ENCODE results near the gene KRT27. TPM values are rescaled to one million over a fixed set of nuclear protein-coding genes. Genes with fewer than 3 reads are reported as not detected.
A peak's percentile ranks its signal among the peaks of the same experiment; 100 is the strongest.

KRT27 gene
- total and polyA plus RNA-seq, 9 donors, result 0.14 to 0.18 TPM; not detected in 7

GRCh38 chr17:40793832-40794231 lies 11.5 kb upstream of the KRT27 start:
- 36% methylated on average over 8 of the region's 10 CpGs for WGBS (ENCODE audit: insufficient coverage)

GRCh38 chr17:40791787-40792436 lies 9.6 kb upstream of the KRT27 start:
- H3K27me3 ChIP-seq (ENCODE audit: control insufficient read depth, insufficient read depth, low read length), result peaks cover 9% of the 10 kb centered on the region
- no peaks in the 10 kb centered on the region for H3K36me3 ChIP-seq (ENCODE audit: control insufficient read depth, insufficient read depth, low read length)
- H3K4me1 ChIP-seq (ENCODE audit: control insufficient read depth, insufficient read depth, low read length), result peaks cover 5% of the 10 kb centered on the region
- H3K4me3 ChIP-seq (ENCODE audit: low read length), result no peak overlapping the region
- DNase-seq, result peak; percentile 88
- no peak overlapping the region for H3K27ac ChIP-seq (ENCODE audit: low read length)
- H3K9me3 ChIP-seq (replicated peaks; ENCODE audit: control insufficient read depth, low read depth, low read length), result no peaks in the 10 kb centered on the region
- no CpG with 5 or more reads among the region's 6 CpGs for WGBS (ENCODE audit: insufficient coverage)

More at GRCh38 chr17:40793832-40794231, 11.5 kb upstream of the KRT27 start:
- Histone ChIP-seq H3K4me3 (ENCODE audit: low read length) (no peak overlapping the region), H3K27ac (ENCODE audit: low read length) (no peak overlapping the region), H3K36me3 (ENCODE audit: control insufficient read depth, insufficient read depth, low read length) (no peaks in the 10 kb centered on the region), H3K27me3 (ENCODE audit: control insufficient read depth, insufficient read depth, low read length) (peaks cover 13% of the 10 kb centered on the region), H3K9me3 (replicated peaks; ENCODE audit: control insufficient read depth, low read depth, low read length) (no peaks in the 10 kb centered on the region), H3K4me1 (ENCODE audit: control insufficient read depth, insufficient read depth, low read length) (peaks cover 5% of the 10 kb centered on the region)
- no peak for DNase-seq

- peak; percentile 80 for DNase-seq
- H3K36me3 ChIP-seq (ENCODE audit: control insufficient read depth, insufficient read depth, low read length), result no peaks in the 10 kb centered on the region
Measured at GRCh38 chr17:40791111-40791510, 8.8 kb upstream of the KRT27 start.

GRCh38 chr17:40779181-40779909 lies 3.0 kb downstream of the KRT27 start:
- 18% methylated on average over 24 of the region's 37 CpGs for WGBS (ENCODE audit: insufficient coverage)
- Histone ChIP-seq H3K27ac (ENCODE audit: low read length) (no peak overlapping the region), H3K4me1 (ENCODE audit: control insufficient read depth, insufficient read depth, low read length) (no peaks in the 10 kb centered on the region), H3K4me3 (ENCODE audit: low read length) (no peak overlapping the region), H3K9me3 (replicated peaks; ENCODE audit: control insufficient read depth, low read depth, low read length) (no peaks in the 10 kb centered on the region), H3K36me3 (ENCODE audit: control insufficient read depth, insufficient read depth, low read length) (no peaks in the 10 kb centered on the region), H3K27me3 (ENCODE audit: control insufficient read depth, insufficient read depth, low read length) (peaks cover 11% of the 10 kb centered on the region)
- DNase-seq, result no peak

More at GRCh38 chr17:40791111-40791510, 8.8 kb upstream of the KRT27 start:
- no peaks in the 10 kb centered on the region for H3K9me3 ChIP-seq (replicated peaks; ENCODE audit: control insufficient read depth, low read depth, low read length)
- H3K4me1 ChIP-seq (ENCODE audit: control insufficient read depth, insufficient read depth, low read length), result peaks cover 5% of the 10 kb centered on the region
- H3K4me3 ChIP-seq (ENCODE audit: low read length), result no peak overlapping the region
- no CpG with 5 or more reads among the region's 1 CpG for WGBS (ENCODE audit: insufficient coverage)
- peak overlapping the region; percentile 23 for H3K27ac ChIP-seq (ENCODE audit: low read length)
- peaks cover 4% of the 10 kb centered on the region for H3K27me3 ChIP-seq (ENCODE audit: control insufficient read depth, insufficient read depth, low read length)

GRCh38 chr17:40778461-40778860 lies 3.9 kb downstream of the KRT27 start:
- Histone ChIP-seq H3K27me3 (ENCODE audit: control insufficient read depth, insufficient read depth, low read length) (peaks cover 11% of the 10 kb centered on the region), H3K4me3 (ENCODE audit: low read length) (no peak overlapping the region), H3K4me1 (ENCODE audit: control insufficient read depth, insufficient read depth, low read length) (no peaks in the 10 kb centered on the region), H3K9me3 (replicated peaks; ENCODE audit: control insufficient read depth, low read depth, low read length) (no peaks in the 10 kb centered on the region), H3K36me3 (ENCODE audit: control insufficient read depth, insufficient read depth, low read length) (no peaks in the 10 kb centered on the region), H3K27ac (ENCODE audit: low read length) (no peak overlapping the region)
- no peak for DNase-seq
- WGBS (ENCODE audit: insufficient coverage), result 60% methylated on average over 1 of the region's 5 CpGs

- H3K4me3 ChIP-seq (ENCODE audit: low read length), result no peak overlapping the region
Measured at GRCh38 chr17:40777971-40778370, 4.4 kb downstream of the KRT27 start.

GRCh38 chr17:40777459-40777858 lies 4.9 kb downstream of the KRT27 start:
- WGBS (ENCODE audit: insufficient coverage), result 38% methylated on average over 4 of the region's 7 CpGs
- Histone ChIP-seq H3K4me1 (ENCODE audit: control insufficient read depth, insufficient read depth, low read length) (no peaks in the 10 kb centered on the region), H3K9me3 (replicated peaks; ENCODE audit: control insufficient read depth, low read depth, low read length) (no peaks in the 10 kb centered on the region), H3K36me3 (ENCODE audit: control insufficient read depth, insufficient read depth, low read length) (no peaks in the 10 kb centered on the region), H3K4me3 (ENCODE audit: low read length) (no peak overlapping the region), H3K27ac (ENCODE audit: low read length) (no peak overlapping the region), H3K27me3 (ENCODE audit: control insufficient read depth, insufficient read depth, low read length) (peaks cover 13% of the 10 kb centered on the region)
- no peak for DNase-seq

More at GRCh38 chr17:40777971-40778370, 4.4 kb downstream of the KRT27 start:
- no peaks in the 10 kb centered on the region for H3K9me3 ChIP-seq (replicated peaks; ENCODE audit: control insufficient read depth, low read depth, low read length)
- no peak for DNase-seq
- no peaks in the 10 kb centered on the region for H3K4me1 ChIP-seq (ENCODE audit: control insufficient read depth, insufficient read depth, low read length)
- no peaks in the 10 kb centered on the region for H3K36me3 ChIP-seq (ENCODE audit: control insufficient read depth, insufficient read depth, low read length)
- peaks cover 11% of the 10 kb centered on the region for H3K27me3 ChIP-seq (ENCODE audit: control insufficient read depth, insufficient read depth, low read length)
- WGBS (ENCODE audit: insufficient coverage), result no CpG with 5 or more reads among the region's 3 CpGs
- no peak overlapping the region for H3K27ac ChIP-seq (ENCODE audit: low read length)

GRCh38 chr17:40775945-40776344 lies 6.4 kb downstream of the KRT27 start:
- Histone ChIP-seq H3K36me3 (ENCODE audit: control insufficient read depth, insufficient read depth, low read length) (no peaks in the 10 kb centered on the region), H3K4me3 (ENCODE audit: low read length) (no peak overlapping the region), H3K4me1 (ENCODE audit: control insufficient read depth, insufficient read depth, low read length) (no peaks in the 10 kb centered on the region), H3K27ac (ENCODE audit: low read length) (no peak overlapping the region), H3K9me3 (replicated peaks; ENCODE audit: control insufficient read depth, low read depth, low read length) (no peaks in the 10 kb centered on the region), H3K27me3 (ENCODE audit: control insufficient read depth, insufficient read depth, low read length) (peaks cover 16% of the 10 kb centered on the region)
- DNase-seq, result peak; percentile 26
- WGBS (ENCODE audit: insufficient coverage), result 23% methylated on average over 2 of the region's 4 CpGs

- H3K27ac ChIP-seq (ENCODE audit: low read length), result no peak within 1 kb of the TSS
- DNase-seq, result no peak
- H3K36me3 ChIP-seq (ENCODE audit: control insufficient read depth, insufficient read depth, low read length), result no peaks in the 10 kb centered on the region
- H3K4me1 ChIP-seq (ENCODE audit: control insufficient read depth, insufficient read depth, low read length), result no peaks in the 10 kb centered on the region
- H3K4me3 ChIP-seq (ENCODE audit: low read length), result no peak within 1 kb of the TSS
- H3K27me3 ChIP-seq (ENCODE audit: control insufficient read depth, insufficient read depth, low read length), result peaks cover 5% of the 10 kb centered on the region
- no peaks in the 10 kb centered on the region for H3K9me3 ChIP-seq (replicated peaks; ENCODE audit: control insufficient read depth, low read depth, low read length)
- WGBS (ENCODE audit: insufficient coverage), result 100% methylated on average over 1 of the region's 3 CpGs
Measured at GRCh38 chr17:40772101-40772500, 10.2 kb downstream of the KRT27 start, which contains the start of gene KRT26. KRT26 (minus strand) TSS chr17:40772201; CDS start chr17:40772113, 88 bp downstream.

- Histone ChIP-seq H3K4me3 (ENCODE audit: low read length) (no peak overlapping the region), H3K27me3 (ENCODE audit: control insufficient read depth, insufficient read depth, low read length) (no peaks in the 10 kb centered on the region), H3K9me3 (replicated peaks; ENCODE audit: control insufficient read depth, low read depth, low read length) (peaks cover 14% of the 10 kb centered on the region), H3K4me1 (ENCODE audit: control insufficient read depth, insufficient read depth, low read length) (no peaks in the 10 kb centered on the region), H3K27ac (ENCODE audit: low read length) (no peak overlapping the region), H3K36me3 (ENCODE audit: control insufficient read depth, insufficient read depth, low read length) (no peaks in the 10 kb centered on the region)
- WGBS (ENCODE audit: insufficient coverage), result no CpG with 5 or more reads among the region's 2 CpGs
- DNase-seq, result no peak
Measured at GRCh38 chr17:40765657-40766056, 16.7 kb downstream of the KRT27 start.

All from muscle of leg (tissue), 11 donors.